HepG2 (cell line): ENCODE results near the gene C16orf90. TPM values are rescaled to one million over a fixed set of nuclear protein-coding genes. Genes with fewer than 3 reads are reported as not detected.

ENCODE experiments used
- CCAR2 ChIP-seq: fragments of 200-400 bp; formaldehyde crosslinking; optimal IDR thresholded peaks from 2 replicates; pipeline ENCODE3; 2018; ENCODE audit warnings: low read depth, mild to moderate bottlenecking, low read length, moderate library complexity
- FLYWCH1 ChIP-seq: sonication (generic); formaldehyde crosslinking; IDR thresholded peaks from 2 replicates; pipeline ENCODE4 v1.8.1; 2023; ENCODE audit warnings: mild to moderate bottlenecking, missing genetic modification reagents
- HCFC1 ChIP-seq: fragments of 150-350 bp; IDR thresholded peaks from 2 replicates; pipeline ENCODE4 v1.6.1; 2014; ENCODE audit warnings: low read depth, low read length
- KDM2A ChIP-seq: sonication (generic); formaldehyde crosslinking; IDR thresholded peaks from 2 replicates; pipeline ENCODE4 v1.4.0; 2020; ENCODE audit warnings: low read depth, missing genetic modification reagents, borderline replicate concordance
- ONECUT2 ChIP-seq: sonication (generic); formaldehyde crosslinking; IDR thresholded peaks from 2 replicates; pipeline ENCODE4 v1.4.0; 2020; ENCODE audit warnings: missing genetic modification reagents
- TBP ChIP-seq: sonication (generic); formaldehyde crosslinking; IDR thresholded peaks from 2 replicates; pipeline ENCODE4 v1.5.0; 2020; ENCODE audit warnings: missing genetic modification reagents
- TBX2 ChIP-seq: sonication (generic); formaldehyde crosslinking; IDR thresholded peaks from 2 replicates; pipeline ENCODE4 v1.5.0; 2020; ENCODE audit warnings: missing genetic modification reagents, mild to moderate bottlenecking, borderline replicate concordance
- ZBTB4 ChIP-seq: sonication (generic); formaldehyde crosslinking; IDR thresholded peaks from 2 replicates; pipeline ENCODE4 v1.4.0; 2020; ENCODE audit warnings: missing genetic modification reagents, mild to moderate bottlenecking, borderline replicate concordance
- ZHX2 ChIP-seq, 2 experiments: sonication (generic) in 1 of 2; formaldehyde crosslinking in 1 of 2; IDR thresholded peaks; 2 replicates each; pipeline versions ENCODE4 v1.6.1 to v1.9.0; 2014 to 2022; ENCODE audit warnings: antibody characterized with exemption in 1 of 2, borderline replicate concordance in 1 of 2, inconsistent platforms in 1 of 2, low read depth in 1 of 2, missing genetic modification reagents in 1 of 2
- ZMYM4 ChIP-seq: sonication (generic); formaldehyde crosslinking; IDR thresholded peaks from 2 replicates; pipeline ENCODE4 v1.8.1; 2023; ENCODE audit warnings: mild to moderate bottlenecking, missing genetic modification reagents
- ZNF235 ChIP-seq: sonication (generic); formaldehyde crosslinking; IDR thresholded peaks from 2 replicates; pipeline ENCODE4 v1.8.1; 2023; ENCODE audit warnings: mild to moderate bottlenecking, missing genetic modification reagents, borderline replicate concordance
- ZNF704 ChIP-seq: sonication (generic); formaldehyde crosslinking; IDR thresholded peaks from 2 replicates; pipeline ENCODE4 v1.8.1; 2023; ENCODE audit warnings: mild to moderate bottlenecking, inconsistent platforms, moderate library complexity, missing genetic modification reagents, borderline replicate concordance
- ZNF800 ChIP-seq: sonication (generic); formaldehyde crosslinking; IDR thresholded peaks from 2 replicates; pipeline ENCODE4 v1.4.0; 2020; ENCODE audit warnings: missing genetic modification reagents
- ZSCAN20 ChIP-seq: sonication (generic); formaldehyde crosslinking; IDR thresholded peaks from 2 replicates; pipeline ENCODE4 v1.4.0; 2020; ENCODE audit warnings: missing genetic modification reagents, mild to moderate bottlenecking, borderline replicate concordance
- polyA plus RNA-seq, 8 experiments: library from polyadenylated mRNA; depleted of rRNA in 3 of 8; stranded (reverse) in 7 of 8; unstranded in 1 of 8; fragments of >200 nt; fragmentation: Illumina TruSeq in 4 of 8; extraction: Trizol in 4 of 8; gene quantifications; 2 replicates each; pipeline versions ENCODE4 v1.2.1 to v1.2.3, GENCODE V29; 2011 to 2016; ENCODE audit warnings: low read depth in 4 of 8, missing spikeins in 1 of 8, mixed read lengths in 1 of 8; ENCODE audit not compliant: insufficient read depth in 1 of 8
- total RNA-seq, 5 experiments: library from RNA; depleted of rRNA; stranded (reverse); fragments of >200 nt; fragmentation: Illumina TruSeq; extraction: Trizol; gene quantifications; 2 replicates each; pipeline ENCODE4 v1.2.3, GENCODE V29; 2016; ENCODE audit warnings: low read depth in 1 of 5

Gene C16orf90
- total and polyA plus RNA-seq, 2 of the 13 experiments (the other 11 are each of a cell fraction or from before 2014, with no cell fraction given) = not detected

GRCh38 chr16:3457434-3458252, 37.6 kb downstream of the C16orf90 start (continued):
- 0 out of 2 replicates have a peak, but pooled peaks have one; percentile 56 for TF ChIP-seq ZNF800 (CRISPR knock-in tag)
- TF ChIP-seq FLYWCH1 = no peak
- peak; percentile 71 for TF ChIP-seq TBX2
- TF ChIP-seq ZNF235 (CRISPR knock-in tag) = no peak; the same call in 1 of the 2 replicates
- peak; percentile 77 for TF ChIP-seq ZMYM4 (CRISPR knock-in tag)
- peak; percentile 65; the same call in 1 of the 2 replicates for TF ChIP-seq HCFC1
- TF ChIP-seq ZHX2 (IDR thresholded peaks at IDR 0.05; ENCODE audit: low read depth) = peak; percentile 95
- TF ChIP-seq ZHX2 (CRISPR knock-in tag; IDR thresholded peaks at IDR 0.05; ENCODE audit: borderline replicate concordance) = peak; percentile 67; the same call in 1 of the 2 replicates
- 0 out of 2 replicates have a peak, but pooled peaks have one; percentile 33 for TF ChIP-seq ONECUT2
- peak; percentile 52; the same call in 1 of the 2 replicates for TF ChIP-seq ZNF704
- no peak for TF ChIP-seq CCAR2
- no peak for TF ChIP-seq ZBTB4 (CRISPR knock-in tag)
- TF ChIP-seq KDM2A = peak; percentile 91
- TF ChIP-seq ZSCAN20 (CRISPR knock-in tag) = peak; percentile 91; the same call in 1 of the 2 replicates
- no peak for TF ChIP-seq TBP
